Measurements from ENCODE around the gene CYRIA.

- TF ChIP-seq CTCF (IDR thresholded peaks at IDR 0.05) (no peak), EZH2 (IDR thresholded peaks at IDR 0.05) (no peak), EZH2phosphoT487 (IDR thresholded peaks at IDR 0.05) (no peak)
Measured at GRCh38 chr2:16687955-16688354, 22.3 kb upstream of the CYRIA start.

Data from neural progenitor cell (in vitro differentiated cells).